ENCODE data around the gene STARD7.
"Not testable (repeated sequence)": the region's sequence is repeated elsewhere in the genome, so short reads cannot be mapped to it uniquely, and the experiment has no call there.

STARD7 gene

GRCh38 chr2:96208143-96209010 is at the start of gene STARD7:
Gene STARD7 (minus strand): TSS chr2:96208827. CDS start chr2:96208434, 393 bp downstream.
- Mint-ChIP-seq H3K9me3 (no peaks in the 10 kb centered on the region), H3K27ac (peak within 1 kb of the TSS; percentile 97), H3K4me1 (ENCODE audit: low read depth) (peaks cover 57% of the 10 kb centered on the region), H3K27me3 (no peaks in the 10 kb centered on the region), H3K36me3 (ENCODE audit: low read depth) (peaks cover 40% of the 10 kb centered on the region), H3K4me3 (peak within 1 kb of the TSS; percentile 99)

GRCh38 chr2:96257744-96258143 is 49.1 kb upstream of the STARD7 start:
- H3K4me3 Mint-ChIP-seq, H3K9me3 Mint-ChIP-seq, H3K27me3 Mint-ChIP-seq: not testable (repeated sequence)
- Mint-ChIP-seq H3K4me1 (ENCODE audit: low read depth) (peaks cover 72% of the 10 kb centered on the region), H3K36me3 (ENCODE audit: low read depth) (peaks cover 34% of the 10 kb centered on the region), H3K27ac (peak overlapping the region; percentile 45)

- Mint-ChIP-seq H3K36me3 (ENCODE audit: low read depth) (peaks cover 41% of the 10 kb centered on the region), H3K4me1 (ENCODE audit: low read depth) (peaks cover 67% of the 10 kb centered on the region), H3K27ac (peak overlapping the region; percentile 69), H3K4me3 (peak overlapping the region; percentile 50), H3K27me3 (no peaks in the 10 kb centered on the region), H3K9me3 (no peaks in the 10 kb centered on the region)
Measured at GRCh38 chr2:96256611-96257113, 48.0 kb upstream of the STARD7 start.

GRCh38 chr2:96254571-96254970 is 45.9 kb upstream of the STARD7 start:
- H3K9me3 Mint-ChIP-seq, result no peaks in the 10 kb centered on the region
- H3K36me3 Mint-ChIP-seq (ENCODE audit: low read depth), result peaks cover 49% of the 10 kb centered on the region
- H3K27ac Mint-ChIP-seq, result no peak overlapping the region

GRCh38 chr2:96253006-96253405 is 44.4 kb upstream of the STARD7 start:
- H3K9me3 Mint-ChIP-seq, result no peaks in the 10 kb centered on the region
- H3K27ac Mint-ChIP-seq, result no peak overlapping the region
- H3K27me3 Mint-ChIP-seq, result no peaks in the 10 kb centered on the region
- peaks cover 42% of the 10 kb centered on the region for H3K36me3 Mint-ChIP-seq (ENCODE audit: low read depth)
- no peak overlapping the region for H3K4me3 Mint-ChIP-seq
- H3K4me1 Mint-ChIP-seq (ENCODE audit: low read depth), result peaks cover 37% of the 10 kb centered on the region

More at GRCh38 chr2:96254571-96254970, 45.9 kb upstream of the STARD7 start:
- H3K27me3 Mint-ChIP-seq, result no peaks in the 10 kb centered on the region
- H3K4me3 Mint-ChIP-seq, result no peak overlapping the region
- H3K4me1 Mint-ChIP-seq (ENCODE audit: low read depth), result peaks cover 49% of the 10 kb centered on the region

GRCh38 chr2:96252526-96252925 is 43.9 kb upstream of the STARD7 start:
- no peak overlapping the region for H3K4me3 Mint-ChIP-seq
- peaks cover 35% of the 10 kb centered on the region for H3K4me1 Mint-ChIP-seq (ENCODE audit: low read depth)
- H3K27ac Mint-ChIP-seq, result no peak overlapping the region
- no peaks in the 10 kb centered on the region for H3K27me3 Mint-ChIP-seq
- peaks cover 42% of the 10 kb centered on the region for H3K36me3 Mint-ChIP-seq (ENCODE audit: low read depth)
- no peaks in the 10 kb centered on the region for H3K9me3 Mint-ChIP-seq

- H3K9me3 Mint-ChIP-seq, result no peaks in the 10 kb centered on the region
- peaks cover 32% of the 10 kb centered on the region for H3K4me1 Mint-ChIP-seq (ENCODE audit: low read depth)
- peaks cover 41% of the 10 kb centered on the region for H3K36me3 Mint-ChIP-seq (ENCODE audit: low read depth)
- H3K27me3 Mint-ChIP-seq, result no peaks in the 10 kb centered on the region
- H3K4me3 Mint-ChIP-seq, result no peak overlapping the region
- H3K27ac Mint-ChIP-seq, result peak overlapping the region; percentile 65
Measured at GRCh38 chr2:96251721-96252292, 43.2 kb upstream of the STARD7 start.

- no peak overlapping the region for H3K4me3 Mint-ChIP-seq
- H3K36me3 Mint-ChIP-seq (ENCODE audit: low read depth), result peaks cover 32% of the 10 kb centered on the region
- H3K9me3 Mint-ChIP-seq, result no peaks in the 10 kb centered on the region
- peaks cover 30% of the 10 kb centered on the region for H3K4me1 Mint-ChIP-seq (ENCODE audit: low read depth)
- H3K27me3 Mint-ChIP-seq, result no peaks in the 10 kb centered on the region
- H3K27ac Mint-ChIP-seq, result peak overlapping the region; percentile 32
Measured at GRCh38 chr2:96250188-96250587, 41.6 kb upstream of the STARD7 start.

- peak overlapping the region; percentile 21 for H3K27ac Mint-ChIP-seq
- H3K4me1 Mint-ChIP-seq (ENCODE audit: low read depth), result peaks cover 28% of the 10 kb centered on the region
Measured at GRCh38 chr2:96249654-96250053, 41.0 kb upstream of the STARD7 start.

GRCh38 chr2:96248624-96249023 is 40.0 kb upstream of the STARD7 start:
- Mint-ChIP-seq H3K4me3 (no peak overlapping the region), H3K27ac (no peak overlapping the region), H3K4me1 (ENCODE audit: low read depth) (peaks cover 28% of the 10 kb centered on the region), H3K9me3 (no peaks in the 10 kb centered on the region), H3K36me3 (ENCODE audit: low read depth) (peaks cover 23% of the 10 kb centered on the region), H3K27me3 (no peaks in the 10 kb centered on the region)

More at GRCh38 chr2:96249654-96250053, 41.0 kb upstream of the STARD7 start:
- Mint-ChIP-seq H3K27me3 (no peaks in the 10 kb centered on the region), H3K36me3 (ENCODE audit: low read depth) (peaks cover 30% of the 10 kb centered on the region), H3K4me3 (no peak overlapping the region), H3K9me3 (no peaks in the 10 kb centered on the region)

- Mint-ChIP-seq H3K9me3 (no peaks in the 10 kb centered on the region), H3K27ac (peak overlapping the region; percentile 29), H3K36me3 (ENCODE audit: low read depth) (peaks cover 18% of the 10 kb centered on the region), H3K27me3 (no peaks in the 10 kb centered on the region), H3K4me1 (ENCODE audit: low read depth) (peaks cover 32% of the 10 kb centered on the region), H3K4me3 (no peak overlapping the region)
Measured at GRCh38 chr2:96247896-96248295, 39.3 kb upstream of the STARD7 start.

- H3K36me3 Mint-ChIP-seq (ENCODE audit: low read depth), result peaks cover 14% of the 10 kb centered on the region
- peak overlapping the region; percentile 9 for H3K27ac Mint-ChIP-seq
- no peaks in the 10 kb centered on the region for H3K27me3 Mint-ChIP-seq
- no peaks in the 10 kb centered on the region for H3K9me3 Mint-ChIP-seq
- no peak overlapping the region for H3K4me3 Mint-ChIP-seq
- peaks cover 41% of the 10 kb centered on the region for H3K4me1 Mint-ChIP-seq (ENCODE audit: low read depth)
Measured at GRCh38 chr2:96247009-96247408, 38.4 kb upstream of the STARD7 start.

- H3K27me3 Mint-ChIP-seq, result no peaks in the 10 kb centered on the region
- peaks cover 7% of the 10 kb centered on the region for H3K36me3 Mint-ChIP-seq (ENCODE audit: low read depth)
- H3K4me1 Mint-ChIP-seq (ENCODE audit: low read depth), result peaks cover 49% of the 10 kb centered on the region
- no peaks in the 10 kb centered on the region for H3K9me3 Mint-ChIP-seq
- no peak overlapping the region for H3K4me3 Mint-ChIP-seq
- H3K27ac Mint-ChIP-seq, result peak overlapping the region; percentile 42
Measured at GRCh38 chr2:96245609-96246390, 37.2 kb upstream of the STARD7 start.

GRCh38 chr2:96243843-96244242 is 35.2 kb upstream of the STARD7 start:
- Mint-ChIP-seq H3K9me3 (no peaks in the 10 kb centered on the region), H3K27me3 (no peaks in the 10 kb centered on the region), H3K4me3 (no peak overlapping the region), H3K4me1 (ENCODE audit: low read depth) (peaks cover 53% of the 10 kb centered on the region), H3K36me3 (ENCODE audit: low read depth) (no peaks in the 10 kb centered on the region), H3K27ac (no peak overlapping the region)
